Measurements from ENCODE around the gene GID4. TPM values are rescaled to one million over a fixed set of nuclear protein-coding genes. Genes with fewer than 3 reads are reported as not detected.

Gene GID4
- total RNA-seq, 1 experiment from 2014 or later = 11.4 TPM

GRCh38 chr17:18042983-18043382, 3.8 kb downstream of the GID4 start:
- Mint-ChIP-seq H3K9me3 (no peaks in the 10 kb centered on the region; a peak in 2 of 5 replicates), H3K27me3 (ENCODE audit: low read depth) (peaks cover 4% of the 10 kb centered on the region; the same call in 1 of the 2 replicates), H3K27ac (no peak overlapping the region), H3K4me3 (no peak overlapping the region), H3K36me3 (ENCODE audit: insufficient read depth in 1 of 3, low read depth in 3 of 3) (peaks cover 11 to 25% (median 16%) of the 10 kb centered on the region in 3 experiments), H3K4me1 (peaks cover 25 to 29% of the 10 kb centered on the region in 2 experiments)
- H3K4me2 ChIP-seq (ENCODE audit: insufficient read depth, insufficient read length, low read length) = no peak overlapping the region
- no peak overlapping the region for H3K9ac ChIP-seq (ENCODE audit: extremely low read depth, insufficient read length, low read length)
- H3K27me3 ChIP-seq (ENCODE audit: insufficient read depth, low read length) = no peaks in the 10 kb centered on the region
- no peak overlapping the region for H4K5ac ChIP-seq (ENCODE audit: insufficient read length, low read depth, low read length)
- no peak overlapping the region for H4K8ac ChIP-seq (replicated peaks; ENCODE audit: insufficient read length, low read depth, low read length)
- H4K20me1 ChIP-seq (ENCODE audit: control insufficient read depth, insufficient read depth, insufficient read length) = no peaks in the 10 kb centered on the region
- no peak overlapping the region for H2BK12ac ChIP-seq (ENCODE audit: insufficient read length, low read depth, low read length)
- H3T11ph ChIP-seq (ENCODE audit: low read length) = no peak overlapping the region
- no peak overlapping the region for H2BK15ac ChIP-seq (ENCODE audit: low read depth, low read length)
- no peak overlapping the region for H3K18ac ChIP-seq (ENCODE audit: insufficient read length, low read depth, low read length)
- no peak overlapping the region for H3K14ac ChIP-seq (ENCODE audit: insufficient read depth, low read length)
- no peak overlapping the region for H3K56ac ChIP-seq (ENCODE audit: insufficient read length, low read depth, low read length)
- H3K23me2 ChIP-seq (ENCODE audit: insufficient read length, low read depth, low read length, poor library complexity, severe bottlenecking) = peaks cover 12% of the 10 kb centered on the region
- H2AK5ac ChIP-seq (ENCODE audit: insufficient read length, low read length) = no peak overlapping the region
- H3K79me1 ChIP-seq (ENCODE audit: insufficient read depth, low read depth, low read length, poor library complexity, severe bottlenecking) = no peaks in the 10 kb centered on the region
- H3K4ac ChIP-seq (ENCODE audit: low read depth, low read length) = no peak overlapping the region
- no CpG with 5 or more reads among the region's 8 CpGs for WGBS (ENCODE audit: extremely low coverage, insufficient read length, low lambda C conversion rate)
- no peak overlapping the region for H4K91ac ChIP-seq (ENCODE audit: insufficient read length, low read depth, low read length)
- H3K79me2 ChIP-seq (ENCODE audit: insufficient read depth, low read length) = no peaks in the 10 kb centered on the region
- no peaks in the 10 kb centered on the region for H3K9me3 ChIP-seq (ENCODE audit: control insufficient read depth, low read depth, low read length)
- DNase-seq = no peak
- H3K23ac ChIP-seq (ENCODE audit: insufficient read length, low read depth, low read length) = no peak overlapping the region
- H2BK5ac ChIP-seq (ENCODE audit: insufficient read length, low read length) = no peak overlapping the region
- no peaks in the 10 kb centered on the region; the same call in 1 of the 2 replicates for H3K4me1 ChIP-seq (ENCODE audit: insufficient read depth, low read length)
- H2BK120ac ChIP-seq (ENCODE audit: low read depth, low read length, poor library complexity, severe bottlenecking) = no peak overlapping the region
- no peak overlapping the region for H3K27ac ChIP-seq (ENCODE audit: insufficient read length, low read depth, low read length)
- no peak for TF ChIP-seq CTCF (conservative IDR thresholded peaks at IDR 0.05)
- no peak overlapping the region for H2BK20ac ChIP-seq (ENCODE audit: low read depth, low read length, poor library complexity, severe bottlenecking)
- no peak overlapping the region for H2AFZ ChIP-seq (ENCODE audit: low read length)
